GM10266 (cell line): ENCODE data around the gene ERH.

Experiments used
- DNase-seq: peaks from one replicate; pipeline ENCODE4 v3.0.0; 2012; ENCODE audit errors: extremely low spot score
- TF ChIP-seq, protein P1 (sequence below): IDR thresholded peaks from 2 replicates; pipeline ENCODE4 v1.5.1; 2012; ENCODE audit warnings: mild to moderate bottlenecking, low read depth; ENCODE audit not compliant: control insufficient read depth, insufficient read depth; ENCODE audit errors: missing control alignments

Gene ERH

DNA sequence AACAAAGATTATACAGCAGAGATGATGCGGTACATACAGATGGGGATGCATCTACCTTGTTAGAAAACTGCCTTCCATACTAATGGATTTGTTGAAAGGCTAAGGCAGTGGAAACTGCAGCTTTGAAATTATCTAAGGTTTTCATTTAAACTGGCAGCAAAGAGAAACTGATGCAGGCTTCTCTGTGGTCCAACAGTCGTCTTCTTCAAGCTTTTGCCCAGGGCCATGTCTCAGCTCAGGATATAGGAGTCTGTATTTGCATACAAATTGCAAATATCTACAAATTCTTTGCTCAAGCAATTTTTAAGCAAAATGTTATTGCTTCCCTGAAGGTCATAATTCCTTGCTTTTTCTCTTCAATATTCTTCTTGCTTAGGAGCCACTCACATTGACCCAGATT, 33.7 kb downstream of the ERH start:
- no peak for DNase-seq
- TF ChIP-seq, protein P1, sequence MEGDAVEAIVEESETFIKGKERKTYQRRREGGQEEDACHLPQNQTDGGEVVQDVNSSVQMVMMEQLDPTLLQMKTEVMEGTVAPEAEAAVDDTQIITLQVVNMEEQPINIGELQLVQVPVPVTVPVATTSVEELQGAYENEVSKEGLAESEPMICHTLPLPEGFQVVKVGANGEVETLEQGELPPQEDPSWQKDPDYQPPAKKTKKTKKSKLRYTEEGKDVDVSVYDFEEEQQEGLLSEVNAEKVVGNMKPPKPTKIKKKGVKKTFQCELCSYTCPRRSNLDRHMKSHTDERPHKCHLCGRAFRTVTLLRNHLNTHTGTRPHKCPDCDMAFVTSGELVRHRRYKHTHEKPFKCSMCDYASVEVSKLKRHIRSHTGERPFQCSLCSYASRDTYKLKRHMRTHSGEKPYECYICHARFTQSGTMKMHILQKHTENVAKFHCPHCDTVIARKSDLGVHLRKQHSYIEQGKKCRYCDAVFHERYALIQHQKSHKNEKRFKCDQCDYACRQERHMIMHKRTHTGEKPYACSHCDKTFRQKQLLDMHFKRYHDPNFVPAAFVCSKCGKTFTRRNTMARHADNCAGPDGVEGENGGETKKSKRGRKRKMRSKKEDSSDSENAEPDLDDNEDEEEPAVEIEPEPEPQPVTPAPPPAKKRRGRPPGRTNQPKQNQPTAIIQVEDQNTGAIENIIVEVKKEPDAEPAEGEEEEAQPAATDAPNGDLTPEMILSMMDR: no peak

DNA sequence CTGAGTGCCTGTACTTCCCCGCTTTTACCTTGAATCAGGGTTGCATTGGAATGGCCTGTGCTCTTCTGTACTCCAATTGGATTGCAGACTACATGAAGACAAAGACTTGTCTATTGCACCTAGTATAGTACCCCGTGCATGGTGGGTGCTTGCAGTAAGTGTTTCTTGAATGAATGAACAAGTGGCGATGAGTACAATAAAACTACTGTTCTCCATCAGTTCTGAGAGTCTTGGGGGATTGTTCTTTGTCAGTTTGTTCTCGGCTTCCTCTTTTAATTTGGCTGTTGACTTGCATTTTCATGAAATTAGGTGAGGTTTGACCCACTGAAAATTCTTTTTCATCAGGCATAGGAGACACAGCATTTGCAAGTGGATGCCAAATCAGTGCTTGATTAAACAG, 34.1 kb downstream of the ERH start:
- TF ChIP-seq, protein P1: no peak
- no peak for DNase-seq

DNA sequence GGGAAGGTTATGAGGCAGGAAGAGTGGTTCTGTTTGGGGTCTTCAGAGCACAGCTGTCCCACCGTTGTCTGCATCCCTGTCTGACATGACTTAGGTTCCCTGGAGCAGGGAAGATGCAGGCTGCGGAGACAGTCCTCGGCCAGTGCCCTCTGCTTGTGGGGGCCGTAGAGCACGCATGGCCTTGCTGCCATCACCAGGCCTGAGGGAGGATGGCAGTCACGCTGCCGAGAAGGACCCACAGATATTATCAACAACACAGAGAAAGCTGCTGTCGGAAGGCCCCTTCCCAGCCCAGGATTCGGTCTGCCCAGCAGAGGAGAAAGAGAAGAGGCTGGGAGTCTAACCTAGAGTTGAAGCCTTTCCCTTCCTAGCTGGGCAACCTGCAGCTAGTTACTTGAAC, 35.0 kb downstream of the ERH start:
- TF ChIP-seq, protein P1: peak; percentile 24
- no peak for DNase-seq

DNA sequence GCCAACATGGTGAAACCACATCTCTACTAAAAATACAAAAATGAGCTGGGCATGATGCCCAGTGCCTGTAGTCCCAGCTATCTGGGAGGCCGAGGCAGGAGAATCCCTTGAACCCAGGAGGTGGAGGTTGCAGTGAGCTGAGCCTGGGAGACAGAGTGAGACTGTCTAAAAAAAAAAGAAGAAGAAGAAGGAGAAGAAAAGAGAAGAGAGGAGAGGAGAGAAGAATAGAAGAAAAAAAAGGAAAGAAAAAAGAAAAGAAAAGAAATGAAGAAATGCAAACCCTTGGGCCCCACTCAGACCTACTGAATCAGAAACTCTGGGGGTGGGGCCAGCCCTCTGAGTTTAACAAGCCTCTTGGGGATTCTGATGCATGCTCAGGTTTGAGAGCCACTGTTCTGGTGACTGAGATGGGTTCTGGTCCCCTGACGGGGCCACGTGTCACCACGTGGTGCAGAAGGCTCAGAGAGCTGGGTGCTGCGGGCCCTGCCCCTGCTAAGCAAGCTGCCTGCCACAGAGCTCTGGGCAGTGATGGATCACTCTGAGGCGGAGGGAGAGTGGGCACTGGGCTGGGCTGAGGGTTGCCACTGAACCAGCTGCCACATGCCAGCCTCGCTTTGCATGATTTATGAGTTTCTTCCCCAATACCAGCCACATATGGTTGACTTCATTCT, 37.5 kb downstream of the ERH start:
- no peak for DNase-seq
- TF ChIP-seq, protein P1: no peak

DNA sequence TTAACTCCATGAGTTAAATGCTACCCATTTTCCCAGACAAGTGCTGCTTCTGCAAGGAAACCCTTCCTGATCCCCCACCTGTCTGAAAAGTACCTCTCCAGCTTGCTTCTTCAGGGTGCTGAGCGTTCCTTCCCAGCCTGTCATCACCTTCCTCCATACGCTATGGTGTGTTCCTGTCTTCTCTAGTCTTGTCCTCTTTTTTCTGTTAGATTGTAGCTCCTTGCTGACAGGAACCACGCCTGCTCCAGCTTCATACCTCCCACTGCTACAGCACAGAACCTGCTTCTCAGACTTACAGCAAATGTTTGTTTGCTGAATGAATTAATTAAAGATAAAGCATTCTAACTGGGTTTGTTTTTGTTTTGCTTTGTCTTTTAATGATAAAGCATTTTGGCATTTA, 39.1 kb downstream of the ERH start:
- DNase-seq: no peak
- TF ChIP-seq, protein P1: no peak

DNA sequence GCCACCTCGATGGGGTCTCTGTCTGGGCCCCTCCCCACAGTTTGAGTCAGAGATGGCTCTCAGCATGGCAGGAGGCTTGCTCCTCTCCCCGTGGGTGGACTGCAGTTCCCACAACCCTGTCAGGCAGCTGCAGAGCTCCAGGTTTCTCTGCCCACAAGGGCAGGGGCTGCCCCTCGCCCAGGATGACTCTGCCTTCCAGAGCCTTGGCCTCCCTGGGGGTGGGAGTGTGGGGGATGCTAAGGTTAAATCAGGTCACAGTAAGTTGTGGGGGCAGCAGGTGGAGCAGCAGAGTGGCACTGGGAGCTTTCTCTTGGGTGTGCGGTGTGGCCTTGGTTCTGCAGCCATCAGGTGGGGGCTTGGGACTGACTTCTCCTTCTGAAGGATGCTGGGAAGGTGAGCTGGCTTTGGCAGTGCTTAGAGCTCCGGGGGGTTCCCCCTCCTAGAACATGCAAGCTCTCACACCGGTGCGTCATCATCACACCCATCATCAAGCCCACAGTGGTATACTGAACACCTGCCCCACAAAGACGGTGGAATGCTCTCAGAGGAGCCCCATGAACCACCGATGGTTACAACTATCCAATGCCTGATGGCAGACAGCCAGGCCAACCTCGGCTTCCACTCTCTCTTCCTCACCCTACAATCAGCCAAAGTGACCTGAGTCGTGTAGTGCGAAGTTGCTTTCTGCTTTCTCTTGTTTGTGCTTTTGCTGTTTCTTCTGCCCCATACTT, 39.7 kb downstream of the ERH start:
- TF ChIP-seq, protein P1: no peak
- peak; percentile 50 for DNase-seq

DNA sequence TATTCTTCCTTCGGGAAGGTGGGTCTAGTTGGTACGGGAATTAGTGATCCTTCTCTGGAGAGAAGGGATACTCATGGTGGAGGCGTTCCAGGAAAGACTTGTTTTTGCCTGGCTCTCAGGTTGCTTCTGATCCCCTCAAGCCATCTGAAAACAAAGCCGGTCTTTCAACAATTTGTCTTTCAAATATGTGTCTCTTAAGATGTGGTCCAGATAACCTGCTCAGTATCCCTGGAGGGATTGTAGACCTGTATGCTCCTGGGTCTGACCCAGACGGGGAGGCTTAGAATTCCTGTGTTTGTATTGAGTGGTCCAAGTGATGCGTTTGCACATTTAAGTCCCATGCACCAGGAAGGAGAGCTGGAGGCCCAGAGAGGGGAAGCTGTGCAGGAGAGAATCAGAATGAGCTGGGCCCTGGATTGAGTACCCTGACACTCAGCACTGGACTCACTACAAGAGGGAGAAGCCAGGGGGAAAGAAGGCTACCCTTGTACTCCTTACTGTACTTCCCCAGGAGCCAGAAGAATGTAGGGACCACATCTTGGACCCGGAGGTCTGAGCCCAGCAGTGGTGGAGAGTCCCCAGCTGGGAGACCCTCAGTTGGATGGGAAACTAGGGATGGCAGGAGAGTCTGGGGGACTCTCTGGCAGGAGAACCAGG, 40.4 kb downstream of the ERH start:
- TF ChIP-seq, protein P1: no peak
- no peak for DNase-seq
